GM10248 (cell line): ENCODE measurements around the gene PLCB1.
"Not testable (repeated sequence)": the region's sequence is repeated elsewhere in the genome, so short reads cannot be mapped to it uniquely, and the experiment has no call there.

Source experiments
- CTCF ChIA-PET: fragments of 300-600 bp; sonication (Branson Sonifier 250); formaldehyde crosslinking; extraction: SDS; loops from one replicate; lab custom pipeline; 2021; ENCODE audit warnings: antibody characterized with exemption; lab: Yijun Ruan, JAX
- POLR2A ChIA-PET: fragments of 350-650 bp; sonication (Branson Sonifier 250); formaldehyde crosslinking; extraction: SDS; loops from one replicate; lab custom pipeline; 2020; ENCODE audit warnings: antibody characterized with exemption; lab: Yijun Ruan, JAX
- DNase-seq: peaks from one replicate; pipeline ENCODE4 v3.0.0; 2012; ENCODE audit errors: extremely low spot score
- CTCF ChIP-seq: IDR thresholded peaks from 2 replicates; pipeline ENCODE4 v1.5.1; 2012; ENCODE audit warnings: mild to moderate bottlenecking, low read depth; ENCODE audit errors: extremely low read depth, missing control alignments, control extremely low read depth

Gene PLCB1

GRCh38 chr20:8095648-8096572 lies 36.2 kb upstream of the PLCB1 start:
- no peak for DNase-seq
- ChIA-PET POLR2A (no interaction called here), CTCF (interaction anchor here (1.3 kb wide), 1 partner anchor 52 kb away, joined by 4 read pairs; no protein-coding TSS in a partner anchor)
- TF ChIP-seq CTCF: no peak

GRCh38 chr20:8097307-8097706 lies 34.8 kb upstream of the PLCB1 start:
- no peak for DNase-seq
- no peak for TF ChIP-seq CTCF
- CTCF ChIA-PET: no interaction called here
- POLR2A ChIA-PET: no interaction called here

- DNase-seq: no peak
- TF ChIP-seq CTCF: no peak
- ChIA-PET POLR2A (no interaction called here), CTCF (no interaction called here)
Observed at GRCh38 chr20:8104252-8104651, 27.8 kb upstream of the PLCB1 start.

GRCh38 chr20:8114612-8115011 lies 17.5 kb upstream of the PLCB1 start:
- DNase-seq, POLR2A ChIA-PET: not testable (repeated sequence)
- CTCF ChIA-PET: interaction anchor here (1.4 to 1.9 kb wide), 2 partner anchors 13 to 1966 kb away, joined by 3 to 6 read pairs; no protein-coding TSS in a partner anchor

GRCh38 chr20:8115436-8115835 lies 16.6 kb upstream of the PLCB1 start:
- DNase-seq: no peak
- ChIA-PET POLR2A (no interaction called here), CTCF (interaction anchor here (0.6 to 1.9 kb wide), 3 partner anchors 8 to 1967 kb away, joined by 3 to 6 read pairs (median 3); no protein-coding TSS in a partner anchor)
- TF ChIP-seq CTCF: no peak

GRCh38 chr20:8116067-8116811 lies 15.8 kb upstream of the PLCB1 start:
- TF ChIP-seq CTCF: no peak
- ChIA-PET POLR2A (no interaction called here), CTCF (interaction anchor here (0.6 to 1.9 kb wide), 3 partner anchors 8 to 1967 kb away, joined by 3 to 6 read pairs (median 3); no protein-coding TSS in a partner anchor)
- DNase-seq: no peak
